NCI-H510A treated with DMSO at 0.1 percent for 48 hours (cell line): ENCODE data around the gene GGCX.

Experiments
- DNase-seq: peaks from one replicate; lab custom pipeline; 2025; lab: John Stamatoyannopoulos, UW

Gene GGCX

DNA sequence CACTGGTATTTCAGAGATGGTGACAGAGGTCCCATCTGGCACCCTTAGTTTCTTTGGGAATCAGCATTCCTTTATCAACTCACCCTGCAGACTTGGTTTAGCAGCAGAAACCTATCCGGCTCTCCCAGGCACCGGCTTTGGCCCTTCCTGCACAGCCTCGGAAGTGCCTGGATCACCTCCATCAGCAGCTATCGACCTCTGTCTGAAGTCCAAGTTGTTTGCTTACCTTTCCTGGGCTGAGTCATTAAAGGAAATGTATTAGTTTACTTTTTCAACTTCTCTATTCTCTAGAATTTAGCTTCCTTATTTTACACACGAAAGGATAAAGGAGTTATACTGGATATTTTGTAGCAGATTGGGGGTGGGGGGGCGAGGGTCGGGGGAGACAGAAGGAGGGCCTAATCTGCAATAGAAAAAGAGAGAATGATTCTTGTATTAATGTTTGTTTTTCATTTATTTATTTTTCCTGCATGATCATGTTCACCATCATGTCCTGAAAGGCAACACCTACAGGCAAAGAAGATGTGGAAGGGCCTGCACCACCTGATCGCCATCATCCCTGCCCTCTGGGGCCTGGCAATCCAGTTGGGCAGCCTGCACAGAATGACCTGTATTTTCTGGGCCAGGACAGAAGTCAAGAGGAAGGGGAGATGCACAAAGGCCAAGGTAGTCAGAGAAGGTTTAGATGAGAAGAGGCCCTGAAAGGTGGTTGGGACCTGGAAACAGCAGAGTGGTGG, 44.5 kb downstream of the GGCX start:
- DNase-seq, result no peak

DNA sequence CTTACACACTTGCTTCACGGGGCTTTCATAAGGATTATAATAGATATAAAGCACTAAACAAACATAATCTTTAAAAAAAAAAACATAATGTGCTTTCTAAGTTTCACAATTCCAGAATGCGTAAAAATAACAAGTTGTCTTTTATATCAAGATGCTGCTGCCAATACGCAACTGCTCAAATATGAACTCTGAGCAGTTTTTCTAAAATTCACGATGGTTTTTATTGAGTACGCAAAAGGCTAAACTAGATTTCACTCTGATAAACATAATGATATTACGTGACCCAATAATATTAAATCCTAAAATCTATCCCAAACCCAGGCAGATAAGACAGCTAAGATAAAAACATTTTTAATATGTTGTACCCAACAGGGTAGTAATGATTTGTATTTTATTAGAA, 47.0 kb downstream of the GGCX start:
- DNase-seq, result no peak

DNA sequence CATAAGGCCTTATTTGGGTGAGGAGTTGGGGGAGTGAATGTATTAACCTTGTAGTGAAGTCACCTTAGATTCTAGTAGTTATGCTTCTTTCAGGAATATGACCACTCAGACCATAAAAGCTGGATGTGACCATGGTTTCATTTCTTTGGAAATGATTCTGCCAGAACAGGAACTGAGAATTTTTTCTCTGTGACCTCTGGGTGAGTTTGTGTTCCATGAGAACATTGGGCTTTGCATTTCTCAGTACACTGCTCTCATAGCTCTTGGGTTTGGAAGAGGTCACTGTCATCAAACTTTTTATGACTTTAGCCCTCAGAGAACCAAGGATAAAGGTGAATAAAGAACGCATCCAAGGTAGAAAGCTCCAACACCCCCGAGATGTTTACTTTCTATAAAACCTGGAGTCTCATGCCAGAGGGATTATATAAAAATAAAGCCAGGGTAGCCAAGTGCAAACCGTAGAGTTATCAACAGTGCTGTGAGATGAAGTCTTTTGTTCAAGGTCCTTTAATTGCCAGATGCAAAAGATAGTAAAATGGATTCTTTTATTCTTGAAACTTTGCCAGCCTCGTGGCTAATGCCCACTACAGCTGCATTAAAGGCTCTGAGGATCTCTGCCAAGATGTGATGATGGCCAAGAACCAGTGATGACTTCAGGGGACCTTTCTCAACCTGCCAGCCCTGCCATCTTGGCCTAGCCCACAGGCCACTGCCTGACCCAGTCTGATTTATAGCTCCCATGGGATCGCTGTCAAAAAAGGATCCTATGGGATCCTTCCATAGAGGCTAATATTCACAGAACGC, 50.1 kb downstream of the GGCX start:
- no peak for DNase-seq

DNA sequence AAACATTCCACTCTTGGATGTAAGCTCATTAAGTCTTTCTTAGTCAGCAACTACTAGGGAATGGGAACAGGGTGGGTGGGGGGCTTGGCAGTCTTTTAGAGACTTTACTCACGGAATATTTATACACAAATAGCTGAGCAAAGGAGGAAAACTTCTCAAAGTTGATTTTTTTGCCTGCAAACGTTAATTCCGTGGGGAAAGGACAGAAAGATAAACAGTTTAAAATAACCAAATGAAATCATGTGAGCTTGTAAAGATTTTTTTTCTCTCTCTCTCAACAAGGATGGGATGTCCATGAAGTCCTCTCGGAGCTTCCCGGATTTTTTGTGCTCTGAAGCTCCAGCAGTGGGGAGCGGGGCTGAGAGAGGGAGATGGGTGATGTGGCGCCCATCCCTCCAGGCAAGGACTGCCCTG, 54.5 kb downstream of the GGCX start:
- DNase-seq, result no peak

DNA sequence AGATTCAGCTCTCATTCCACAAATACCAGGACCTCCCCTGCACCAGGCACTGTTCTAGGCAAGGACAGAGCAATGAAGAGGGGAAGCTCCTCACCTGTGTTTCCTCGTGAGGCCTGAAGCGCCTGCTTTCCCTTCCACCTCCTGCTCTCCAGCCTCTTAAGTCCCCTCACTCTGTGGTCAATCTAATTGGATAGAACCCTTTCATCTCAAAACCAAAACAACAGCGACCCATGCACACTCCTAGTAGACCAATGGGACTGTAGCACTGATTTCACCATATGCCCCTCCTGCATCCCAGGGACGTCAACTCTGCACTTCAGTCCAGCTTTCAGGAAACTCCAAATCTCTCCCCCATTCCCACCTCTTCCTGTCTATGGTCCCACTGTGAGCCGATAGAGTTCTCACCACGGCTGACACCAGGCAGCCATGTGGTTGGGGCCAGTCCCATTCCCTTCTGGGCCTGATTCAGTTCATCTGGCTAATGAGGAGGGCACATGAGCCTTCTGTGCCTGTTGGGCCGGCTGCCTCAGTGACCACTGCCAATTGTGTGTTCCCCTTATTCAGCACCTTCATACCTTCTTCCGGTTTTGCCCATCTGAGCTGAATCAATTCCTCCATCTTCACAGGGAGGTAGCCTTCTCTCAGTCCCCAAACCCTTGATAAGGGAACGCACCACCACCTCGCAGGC, 55.6 kb downstream of the GGCX start:
- DNase-seq, result no peak

DNA sequence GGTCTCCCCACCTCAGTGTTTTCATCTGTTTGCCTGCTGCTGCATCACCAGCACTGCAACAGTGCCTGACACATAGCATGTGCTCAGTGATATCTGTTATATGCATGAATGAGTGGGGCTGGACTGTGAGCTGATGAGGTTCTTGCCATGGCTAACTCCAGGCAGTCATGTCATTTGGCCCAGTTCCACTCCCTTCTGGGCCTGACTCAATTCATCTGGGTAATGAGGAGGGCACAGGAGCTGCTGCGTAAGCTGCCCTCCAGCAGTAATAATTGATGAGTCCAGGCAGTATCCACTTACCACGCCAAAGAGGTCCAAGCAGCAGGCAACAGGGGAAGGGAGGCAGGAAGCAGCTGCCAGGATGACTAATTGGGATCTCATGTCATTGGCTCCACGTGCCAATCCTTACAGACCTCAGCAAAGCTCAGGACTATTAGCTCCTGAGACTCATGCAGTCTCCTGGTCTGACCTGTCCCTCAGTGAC, 56.5 kb downstream of the GGCX start:
- peak; percentile 61 for DNase-seq

DNA sequence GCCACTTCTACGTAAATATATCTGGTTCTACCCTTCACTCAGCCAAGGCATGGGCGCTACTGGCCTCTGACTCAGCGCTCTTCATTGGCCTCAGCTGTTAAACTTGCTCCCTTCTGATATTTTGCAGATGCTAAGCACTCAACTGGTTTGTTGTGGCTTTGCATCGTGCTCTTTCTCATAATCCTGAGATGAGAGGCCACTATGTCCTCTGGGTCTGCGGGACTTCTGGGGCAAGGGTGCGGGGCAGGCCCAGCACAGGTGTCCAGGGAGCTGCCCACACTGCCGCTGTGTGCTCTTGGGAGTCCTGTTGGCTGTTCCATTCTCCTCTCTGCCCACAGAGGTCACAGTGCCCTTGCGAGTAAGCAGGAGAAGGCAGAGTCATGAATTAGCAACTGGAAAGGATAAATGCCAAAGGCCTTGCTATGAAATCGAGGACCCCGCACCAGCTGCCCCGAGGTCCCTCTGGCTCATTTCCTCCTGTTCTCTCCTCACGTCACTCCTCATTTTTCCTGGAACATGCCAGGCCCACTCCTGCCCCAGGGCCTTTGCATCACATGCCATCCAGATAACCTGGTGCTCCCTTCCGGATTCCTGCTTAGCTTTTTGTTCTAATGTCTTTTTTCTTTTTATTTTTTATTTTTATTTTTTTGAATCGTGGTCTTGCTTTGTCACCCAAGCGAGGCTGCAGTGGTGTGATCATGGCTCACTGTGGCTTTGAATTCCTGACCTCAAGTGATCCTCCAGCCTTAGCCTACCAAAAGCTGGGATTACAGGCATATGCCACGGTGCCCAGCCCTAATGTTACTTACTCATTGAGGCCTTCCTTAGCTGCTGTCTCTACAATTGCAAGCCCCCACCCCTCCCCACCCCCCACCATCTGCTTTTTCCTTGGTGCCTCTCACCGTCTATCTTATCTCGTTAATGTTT, 57.2 kb downstream of the GGCX start:
- no peak for DNase-seq

DNA sequence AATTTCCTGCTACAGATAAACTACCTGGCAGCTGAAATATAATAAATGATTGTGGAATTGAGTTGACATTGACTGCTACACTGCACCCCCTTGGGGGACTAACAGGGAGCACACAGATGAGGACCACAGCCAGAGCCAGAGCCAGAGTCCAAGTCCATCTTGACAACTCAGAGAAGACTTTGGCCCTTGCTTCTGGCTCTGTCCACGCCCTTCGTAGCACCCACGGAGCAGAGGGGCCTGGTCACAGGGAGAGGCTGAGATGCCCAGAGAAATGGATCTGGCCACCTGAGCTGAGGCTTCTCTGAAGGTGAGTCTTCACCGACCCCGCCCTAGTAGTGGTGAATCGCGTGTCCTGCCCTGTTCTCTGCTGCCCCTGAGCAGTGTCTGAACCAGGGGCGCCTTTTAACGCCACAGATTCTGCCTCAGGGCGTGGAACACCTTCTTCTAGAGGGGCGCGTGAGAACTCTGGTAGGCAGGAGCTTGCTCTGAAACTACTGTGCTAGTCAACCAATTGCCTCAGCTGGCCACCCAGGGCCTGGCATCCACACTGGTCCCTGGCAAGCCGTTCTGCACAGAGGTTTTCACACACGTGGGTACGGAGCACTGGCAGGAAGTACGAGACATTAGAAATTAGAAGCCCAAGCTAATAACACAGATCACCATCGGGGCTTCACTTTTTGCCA, 58.0 kb downstream of the GGCX start:
- DNase-seq, result no peak

DNA sequence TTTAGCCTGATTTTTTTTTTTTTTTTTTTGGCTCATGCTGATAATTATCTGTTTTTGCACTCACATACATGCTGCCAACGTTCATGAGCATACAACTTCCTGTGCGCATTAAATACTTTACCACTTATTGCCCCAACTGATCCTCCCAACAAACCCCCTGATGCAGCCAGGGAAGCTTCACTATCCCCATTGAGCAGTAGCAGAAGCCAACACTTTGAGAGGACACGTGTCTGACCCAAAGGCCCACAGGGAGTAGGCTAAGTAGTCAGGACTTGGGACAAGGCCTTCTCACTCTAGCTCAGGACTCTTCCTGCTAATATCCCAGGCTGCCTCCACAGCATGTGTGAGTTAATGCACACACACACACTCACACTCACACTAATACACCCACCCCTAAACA, 58.6 kb downstream of the GGCX start:
- DNase-seq, result no peak

DNA sequence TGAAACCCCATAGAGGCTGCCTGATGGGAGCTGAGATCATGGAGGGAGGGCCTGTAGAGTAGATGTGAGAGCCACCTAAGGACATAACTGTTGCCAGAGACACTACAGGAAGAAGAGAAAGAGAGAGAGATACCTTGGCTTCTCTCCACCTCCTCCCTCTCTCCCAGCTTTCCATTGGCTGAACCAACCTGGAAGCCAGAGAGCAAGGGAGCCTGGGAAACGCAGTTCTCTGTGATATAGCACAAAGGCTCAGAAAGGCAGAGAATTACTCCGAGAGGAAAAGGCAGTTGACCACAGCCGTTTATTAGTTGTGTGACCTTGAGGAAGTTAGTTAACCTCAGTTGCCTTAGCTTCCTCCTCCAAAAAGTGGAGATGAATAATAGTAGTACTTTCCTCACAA, 60.0 kb downstream of the GGCX start:
- no peak for DNase-seq

DNA sequence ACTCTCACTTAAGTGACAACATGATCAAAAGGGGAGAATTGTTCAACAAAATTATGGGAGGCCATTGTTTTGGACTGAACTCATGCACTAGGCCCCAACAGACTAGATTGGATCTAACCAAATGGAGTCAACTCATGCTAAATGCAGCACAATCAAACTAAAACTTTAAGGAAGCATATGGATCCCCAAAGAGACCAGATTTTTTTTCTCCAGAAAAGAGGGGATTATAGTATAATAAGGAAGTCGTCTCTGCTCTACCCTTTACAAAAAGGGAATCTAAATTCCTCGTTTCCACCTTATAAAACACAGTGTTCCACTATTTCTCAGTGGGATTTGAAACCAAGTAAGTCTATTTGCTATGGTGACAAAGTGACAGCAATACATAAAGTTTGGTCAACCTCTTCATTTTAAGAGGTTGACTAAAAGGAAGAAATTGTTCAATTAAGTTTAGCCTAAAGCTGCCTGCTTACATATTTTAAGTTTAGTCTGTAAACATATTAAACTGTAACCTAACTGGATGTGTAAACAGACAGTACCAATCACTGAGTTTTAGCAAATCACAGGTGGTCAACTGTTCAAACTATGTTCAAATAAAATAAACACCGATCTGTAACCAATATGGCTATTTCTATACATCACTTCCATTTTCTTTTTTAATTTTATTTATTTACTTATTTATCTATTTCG, 63.2 kb downstream of the GGCX start:
- no peak for DNase-seq

DNA sequence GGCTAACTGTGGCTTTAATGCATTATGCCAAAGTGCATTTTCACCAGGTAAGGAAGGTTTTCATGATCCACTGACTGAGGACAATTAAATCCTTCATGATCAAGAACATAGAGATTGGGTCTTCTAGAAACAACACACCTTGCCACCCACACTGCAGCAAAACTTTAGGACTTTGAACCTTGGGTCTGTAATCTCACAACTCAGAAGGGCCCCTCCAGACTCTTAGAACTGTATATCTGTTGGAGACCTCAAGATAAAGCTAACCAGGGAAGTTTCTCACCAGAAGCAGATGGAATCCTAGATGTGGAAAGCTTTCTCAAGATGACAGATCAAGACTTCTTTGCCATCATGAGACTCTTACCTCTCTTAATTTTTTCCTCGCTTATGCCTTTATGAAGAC, 64.9 kb downstream of the GGCX start:
- DNase-seq, result no peak
